Stimulated activated CD8-positive, alpha-beta memory T cell treated with anti-CD3 and anti-CD28 coated beads, Interleukin-15, amount 100 ng/mL, for 1 hour (primary cell): ENCODE measurements around the gene RSPH6A.
A peak's percentile ranks its signal among the peaks of the same experiment; 100 is the strongest.
"Not testable (repeated sequence)": the region's sequence is repeated elsewhere in the genome, so short reads cannot be mapped to it uniquely, and the experiment has no call there.

Experiments used
- DNase-seq: peaks from one replicate; pipeline ENCODE4 v3.0.0-alpha.2; 2020; ENCODE audit warnings: low read depth

RSPH6A gene

DNA sequence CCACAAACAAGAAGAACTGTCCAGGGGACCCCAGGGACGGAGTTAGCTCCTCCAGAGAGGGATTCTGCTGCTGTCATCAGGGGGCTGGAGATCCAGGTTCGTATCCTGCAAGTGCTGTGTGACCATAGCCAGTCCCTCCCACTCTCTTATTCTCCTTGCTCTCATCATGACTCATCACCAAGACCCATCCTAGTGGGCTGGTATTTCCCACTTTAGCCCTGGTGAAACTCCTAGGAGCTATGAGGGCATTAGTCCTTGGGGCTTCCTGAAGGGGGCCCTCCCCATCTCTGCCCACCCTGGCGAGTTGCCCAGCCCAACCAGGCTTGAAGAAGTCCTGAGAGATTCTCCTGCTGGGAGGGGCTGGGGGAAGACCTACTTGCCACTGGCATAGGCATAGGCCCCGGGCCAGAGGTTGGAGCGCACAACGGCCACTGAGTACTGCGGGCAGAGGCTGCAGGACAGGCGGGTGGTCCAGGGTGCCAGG, 15.0 kb downstream of the RSPH6A start:
- no peak for DNase-seq

DNA sequence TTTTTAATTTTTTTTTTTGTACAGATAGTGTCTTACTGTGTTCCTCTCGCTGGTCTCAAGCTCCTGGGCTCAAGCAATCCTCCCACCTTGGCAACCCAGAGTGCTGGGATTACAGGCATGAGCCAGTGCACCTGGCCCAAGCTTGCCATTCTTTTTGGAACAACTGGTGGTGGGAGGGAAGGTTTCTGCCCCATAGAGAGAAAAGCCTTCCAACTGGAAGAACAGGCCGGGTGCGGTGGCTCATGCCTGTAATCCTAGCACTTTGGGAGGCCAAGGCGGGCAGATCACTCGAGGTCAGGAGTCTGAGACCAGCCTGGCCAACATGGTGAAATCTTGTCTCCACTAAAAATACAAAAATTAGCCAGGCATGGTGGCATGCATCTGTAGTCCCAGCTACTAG, 15.6 kb downstream of the RSPH6A start:
- not testable (repeated sequence) for DNase-seq

DNA sequence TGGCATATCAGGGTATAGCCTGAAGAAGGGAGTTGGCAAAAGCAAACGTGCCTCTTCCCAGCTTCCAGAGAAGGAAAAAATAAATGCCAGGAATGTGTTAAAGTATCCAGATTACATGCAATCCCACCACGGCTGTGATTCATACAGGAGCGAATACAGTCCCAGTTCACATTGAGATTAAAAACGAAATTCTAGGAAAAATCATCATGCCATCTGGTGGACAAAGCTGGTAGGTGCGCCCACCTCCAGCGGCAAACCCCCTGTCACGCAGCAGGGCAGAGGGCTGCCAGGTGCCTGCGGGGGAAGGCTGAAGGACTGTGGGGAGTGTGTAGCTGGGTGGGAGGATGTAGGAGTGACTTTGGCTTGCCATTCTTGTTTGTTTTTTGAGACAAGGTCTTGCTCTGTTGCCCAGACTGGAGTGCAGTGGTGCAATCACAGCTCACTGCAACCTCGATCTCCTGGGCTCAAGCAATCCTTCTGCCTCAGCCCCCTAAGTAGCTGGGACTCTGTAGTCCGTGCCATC, 16.1 kb downstream of the RSPH6A start:
- DNase-seq, result peak; percentile 40

- no peak for DNase-seq
These were observed 20.5 kb downstream of the RSPH6A start for GRCh38 chr19:45794627-45795026.

DNA sequence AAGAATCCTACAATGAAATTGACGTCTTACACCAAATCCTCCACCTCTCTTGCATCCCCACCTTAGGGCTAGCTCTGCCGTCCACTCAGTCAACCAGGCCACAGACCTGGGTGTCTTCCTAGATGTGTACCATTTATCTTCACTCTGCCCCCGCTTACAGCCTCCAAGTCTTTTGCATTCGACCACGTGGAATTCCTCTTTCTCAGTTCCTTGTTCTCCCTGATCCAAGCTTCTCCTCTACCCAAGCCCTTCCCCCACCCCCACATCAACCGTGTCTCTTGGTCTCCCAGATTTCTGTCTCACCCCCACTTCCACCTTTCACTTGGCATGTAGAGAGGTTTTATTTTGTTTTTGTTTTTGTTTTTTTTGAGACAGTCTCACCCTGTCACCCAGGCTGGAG, 21.2 kb downstream of the RSPH6A start:
- DNase-seq, result no peak

- DNase-seq, result no peak
These were observed 21.9 kb downstream of the RSPH6A start for GRCh38 chr19:45793178-45793564.

DNA sequence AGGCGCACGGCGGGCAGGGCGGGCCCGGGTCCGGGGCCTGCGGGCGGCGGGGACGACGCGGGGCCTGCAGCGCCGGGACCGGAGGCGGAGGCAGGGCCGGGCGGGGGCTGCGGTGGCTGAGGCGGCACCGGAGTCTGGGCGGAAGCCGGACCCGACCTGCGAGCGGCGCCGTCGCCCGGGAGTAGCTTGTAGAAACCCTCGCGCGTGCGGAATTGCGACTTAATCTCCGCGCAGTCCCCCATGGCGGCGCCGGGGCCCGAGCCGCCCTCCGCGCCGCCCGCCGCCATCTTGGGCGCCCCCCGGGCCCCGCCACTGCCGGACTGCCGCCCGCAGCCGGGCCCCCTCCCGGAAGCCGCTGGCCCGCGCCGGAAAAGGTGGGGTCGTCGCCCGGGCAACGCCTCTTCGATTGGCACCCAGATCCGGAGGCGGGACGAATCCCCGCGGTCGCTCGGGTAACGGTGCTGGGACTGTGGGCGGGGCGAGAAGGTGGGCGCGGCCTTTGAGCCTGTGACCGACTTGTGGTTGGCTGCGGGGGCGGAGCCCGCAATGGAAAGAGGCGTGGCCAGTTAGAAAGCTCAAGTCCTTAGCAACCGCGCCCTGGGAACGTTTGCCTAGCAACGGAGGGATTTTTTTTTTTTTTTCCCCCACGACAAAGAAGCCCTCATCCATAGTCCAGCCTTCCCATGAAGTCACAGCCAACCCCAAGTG, 22.5 kb downstream of the RSPH6A start, which contains the start of gene DMWD:
Gene DMWD, minus strand, starts transcription at position 376 of the 708 bp plus-strand sequence. Its CDS starts 89 bp downstream, at position 287.
- peak; percentile 100 for DNase-seq

GRCh38 chr19:45791744-45792469, 23.2 kb downstream of the RSPH6A start:
- DNase-seq, result no peak

- no peak for DNase-seq
These were observed 24.2 kb downstream of the RSPH6A start for GRCh38 chr19:45790942-45791341.

GRCh38 chr19:45789035-45789786, 25.9 kb downstream of the RSPH6A start:
- DNase-seq, result no peak

GRCh38 chr19:45786533-45786894, 28.6 kb downstream of the RSPH6A start:
- DNase-seq, result no peak

GRCh38 chr19:45785781-45786532, 29.2 kb downstream of the RSPH6A start:
- DNase-seq, result no peak

DNA sequence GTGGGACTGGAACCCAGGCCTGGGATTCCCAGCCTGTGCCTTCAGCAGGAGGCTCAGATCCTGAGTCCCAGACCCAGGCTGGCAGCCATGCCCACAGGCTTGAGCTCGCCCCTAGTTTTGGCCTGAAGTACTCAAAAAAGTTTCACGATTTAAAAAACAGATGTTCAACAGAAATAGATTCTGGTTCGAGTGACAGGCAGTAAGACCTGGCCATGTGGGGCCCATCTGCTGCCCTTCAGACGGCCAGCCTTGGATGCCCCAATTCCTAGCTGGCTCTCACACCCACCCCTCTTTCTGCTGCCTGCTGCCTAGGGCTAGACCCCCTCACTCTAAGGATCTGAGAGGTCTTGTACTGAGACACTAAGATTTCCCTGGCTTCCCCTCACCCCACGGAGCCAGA, 30.0 kb downstream of the RSPH6A start:
- no peak for DNase-seq

GRCh38 chr19:45784096-45784495, 31.0 kb downstream of the RSPH6A start:
- no peak for DNase-seq

- no peak for DNase-seq
These were observed 32.0 kb downstream of the RSPH6A start for GRCh38 chr19:45782820-45783785.

GRCh38 chr19:45782162-45782691, 32.9 kb downstream of the RSPH6A start, which contains the start of gene DMPK:
TSS of gene DMPK (minus strand) at chr19:45782490. CDS start at chr19:45782352, 138 bp downstream.
- no peak for DNase-seq

GRCh38 chr19:45781214-45782161, 33.6 kb downstream of the RSPH6A start:
- DNase-seq, result no peak

- no peak for DNase-seq
These were observed 34.5 kb downstream of the RSPH6A start for GRCh38 chr19:45780448-45781213.
